ENCODE data around the gene AHSG.
"Not testable (repeated sequence)": the region's sequence is repeated elsewhere in the genome, so short reads cannot be mapped to it uniquely, and the experiment has no call there.

The AHSG gene

GRCh38 chr3:186617036-186617946, 4.4 kb downstream of the AHSG start:
- peak; percentile 72 to 73 for DNase-seq (ENCODE audit: low read depth in 1 of 2, low spot score in 1 of 2)

- no peak for DNase-seq (ENCODE audit: low read depth in 1 of 2, low spot score in 1 of 2)
Observed at GRCh38 chr3:186618318-186618938, 5.6 kb downstream of the AHSG start.

- DNase-seq (ENCODE audit: low read depth in 1 of 2, low spot score in 1 of 2), result no peak
Observed at GRCh38 chr3:186619787-186620212, 6.9 kb downstream of the AHSG start.

DNA sequence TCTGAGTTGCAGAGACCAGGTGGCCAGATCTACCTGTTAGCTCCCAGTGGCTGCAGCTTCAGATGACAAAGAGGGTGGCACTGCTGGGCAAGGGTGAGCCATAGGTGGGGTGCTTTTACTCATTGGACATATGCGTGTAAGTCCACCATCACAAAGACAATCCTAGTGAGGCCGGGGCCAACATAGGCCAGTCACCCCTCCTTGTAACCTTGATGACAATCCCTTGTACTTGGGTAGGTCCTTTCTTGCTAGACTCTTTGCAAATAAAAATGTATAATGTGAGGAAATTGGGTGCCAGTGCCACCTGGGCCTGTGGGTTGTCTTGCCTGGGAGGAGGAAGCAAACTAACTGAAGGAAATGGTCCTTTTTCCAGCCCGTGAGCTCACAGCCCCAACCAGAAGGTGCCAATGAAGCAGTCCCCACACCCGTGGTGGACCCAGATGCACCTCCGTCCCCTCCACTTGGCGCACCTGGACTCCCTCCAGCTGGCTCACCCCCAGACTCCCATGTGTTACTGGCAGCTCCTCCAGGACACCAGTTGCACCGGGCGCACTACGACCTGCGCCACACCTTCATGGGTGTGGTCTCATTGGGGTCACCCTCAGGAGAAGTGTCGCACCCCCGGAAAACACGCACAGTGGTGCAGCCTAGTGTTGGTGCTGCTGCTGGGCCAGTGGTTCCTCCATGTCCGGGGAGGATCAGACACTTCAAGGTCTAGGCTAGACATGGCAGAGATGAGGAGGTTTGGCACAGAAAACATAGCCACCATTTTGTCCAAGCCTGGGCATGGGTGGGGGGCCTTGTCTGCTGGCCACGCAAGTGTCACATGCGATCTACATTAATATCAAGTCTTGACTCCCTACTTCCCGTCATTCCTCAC, 7.6 kb downstream of the AHSG start:
- no peak for DNase-seq (ENCODE audit: low read depth in 1 of 2, low spot score in 1 of 2)

DNA sequence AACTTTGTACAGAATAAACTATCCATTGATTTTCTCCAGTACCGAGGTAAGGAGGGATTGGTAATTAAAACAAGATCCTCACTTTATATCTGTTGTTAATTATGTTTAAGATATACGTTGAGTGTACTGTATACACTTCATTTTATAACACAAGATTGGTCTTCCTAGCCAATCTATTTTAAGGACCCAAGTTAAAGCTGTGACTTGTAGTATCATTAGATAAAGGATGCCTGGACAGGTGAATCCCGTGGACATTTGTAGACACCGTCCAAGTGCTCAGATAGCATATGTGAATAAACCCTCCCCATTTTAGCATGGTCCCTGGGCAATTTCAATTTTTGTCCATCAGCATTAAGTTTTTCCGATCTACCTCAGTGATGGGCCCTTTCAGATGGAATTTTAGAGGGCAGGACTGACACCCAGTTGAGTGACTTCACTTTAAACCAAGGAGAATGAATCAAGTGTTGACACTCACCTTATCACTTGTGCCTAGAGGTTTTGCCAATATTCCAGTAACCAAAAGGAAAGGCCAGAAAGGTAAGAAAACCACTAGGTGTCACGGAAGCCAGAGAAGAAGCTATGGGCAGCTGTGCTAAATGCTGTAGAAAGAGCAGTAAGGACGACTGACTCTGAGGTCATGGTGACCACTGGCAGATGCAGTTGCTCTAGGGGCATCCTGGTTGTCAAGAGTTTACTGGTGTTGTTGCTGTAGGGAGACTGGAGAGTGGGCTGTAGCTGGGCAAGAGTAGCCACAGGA, 9.2 kb downstream of the AHSG start:
- no peak for DNase-seq (ENCODE audit: low read depth in 1 of 2, low spot score in 1 of 2)

DNA sequence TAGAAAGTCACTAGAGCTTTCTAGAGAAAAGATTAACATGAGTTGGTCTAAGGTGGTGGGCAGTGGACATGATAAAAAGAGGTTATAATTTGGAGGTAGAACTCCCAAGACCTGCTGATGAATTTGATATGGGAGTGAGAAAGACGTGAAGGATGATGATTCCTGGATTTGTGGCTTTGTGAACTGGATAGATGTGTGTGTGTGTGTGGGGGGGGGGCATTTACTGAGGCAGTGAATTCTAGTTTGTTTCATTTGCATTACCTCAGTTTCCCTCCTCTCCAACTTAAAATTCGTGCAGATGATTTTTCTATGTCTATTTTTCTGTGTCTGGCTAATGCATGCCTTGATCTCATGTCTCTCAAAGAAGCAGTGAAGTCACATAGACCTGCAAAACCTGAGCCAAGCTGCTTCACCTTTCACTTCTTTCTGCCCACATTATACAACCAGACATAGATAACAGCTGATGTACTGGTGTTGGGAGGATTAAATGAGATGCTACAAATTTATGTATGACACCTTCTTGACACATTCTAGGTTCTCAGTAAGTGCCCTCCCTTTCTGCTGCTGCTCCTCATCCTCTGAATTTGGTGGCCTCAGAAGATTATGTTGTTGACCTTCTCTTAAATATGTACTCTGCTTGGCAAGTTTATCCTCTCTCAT, 9.9 kb downstream of the AHSG start:
- DNase-seq (ENCODE audit: low read depth in 1 of 2, low spot score in 1 of 2), result no peak

- DNase-seq (ENCODE audit: low read depth in 1 of 2, low spot score in 1 of 2), result no peak
Observed at GRCh38 chr3:186624598-186624997, 11.7 kb downstream of the AHSG start.

DNA sequence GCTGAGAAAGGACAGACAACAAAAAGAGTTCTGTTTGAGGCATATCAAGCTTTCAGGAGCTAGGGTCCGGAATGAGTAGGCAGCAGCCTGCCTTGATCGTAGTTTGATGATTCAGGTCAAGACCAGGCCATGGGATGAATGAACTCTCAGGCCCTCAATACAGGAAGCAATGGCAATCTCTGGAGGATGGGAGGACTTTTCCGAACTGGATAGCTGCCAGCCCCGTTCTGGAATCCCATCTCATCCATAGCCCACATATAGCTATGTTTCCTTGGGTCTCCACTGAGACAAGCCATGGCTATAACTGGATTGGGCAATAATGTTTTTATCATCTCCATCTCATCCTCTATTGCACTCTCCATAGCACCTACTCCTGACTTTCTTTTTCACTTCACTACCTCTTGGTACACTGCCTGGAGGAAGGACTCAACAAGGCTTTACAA, 12.8 kb downstream of the AHSG start:
- no peak for DNase-seq (ENCODE audit: low read depth in 1 of 2, low spot score in 1 of 2)

- DNase-seq (ENCODE audit: low read depth in 1 of 2, low spot score in 1 of 2), result no peak
Observed at GRCh38 chr3:186626254-186626847, 13.5 kb downstream of the AHSG start.

DNA sequence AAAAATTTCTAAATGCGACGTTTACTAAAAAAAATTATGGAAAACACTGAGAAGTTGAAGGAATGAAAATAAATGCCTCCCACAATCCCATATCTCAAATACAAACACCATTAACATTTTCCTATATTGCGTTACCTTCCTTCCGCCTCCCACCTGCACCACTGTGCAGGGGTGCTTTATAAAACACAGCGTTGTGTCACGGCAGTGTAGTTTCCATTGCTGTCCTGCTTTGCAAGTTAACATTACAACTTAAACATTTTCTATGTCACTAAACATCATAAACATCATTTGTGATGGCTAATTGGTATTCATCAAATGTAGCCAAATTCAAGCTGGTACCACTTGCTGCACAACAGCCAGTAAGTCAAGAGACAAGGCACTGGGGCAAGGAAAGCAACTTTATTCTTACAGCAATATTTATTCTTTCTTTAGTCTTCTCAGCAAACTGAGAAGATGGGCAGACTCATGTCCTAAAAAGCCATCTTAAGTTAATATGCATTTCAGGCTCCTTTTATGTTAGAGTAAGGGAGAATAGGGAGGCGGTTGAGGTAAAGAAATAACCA, 15.1 kb downstream of the AHSG start:
- DNase-seq (ENCODE audit: low read depth in 1 of 2, low spot score in 1 of 2), result no peak

DNA sequence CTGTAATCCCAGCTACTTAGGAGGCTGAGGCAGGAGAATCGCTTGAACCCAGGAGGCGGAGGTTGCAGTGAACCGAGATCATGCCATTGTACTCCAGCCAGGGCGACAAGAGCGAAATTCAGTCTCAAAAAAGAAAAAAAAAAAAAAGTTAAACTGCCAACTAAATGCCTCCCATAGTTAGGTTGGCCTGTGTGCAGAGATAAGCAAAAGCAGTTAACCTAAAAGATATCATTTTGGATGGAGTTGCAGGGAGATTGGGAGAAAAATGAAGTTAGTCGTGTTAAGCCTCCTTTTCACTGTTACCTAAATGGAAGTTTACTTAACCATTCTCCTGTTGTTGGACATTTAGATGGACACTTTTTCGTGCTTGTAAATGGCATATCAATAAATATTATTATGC, 15.9 kb downstream of the AHSG start:
- no peak for DNase-seq (ENCODE audit: low read depth in 1 of 2, low spot score in 1 of 2)

- DNase-seq (ENCODE audit: low read depth in 1 of 2, low spot score in 1 of 2), result no peak
Observed at GRCh38 chr3:186630950-186631641, 18.2 kb downstream of the AHSG start.

- DNase-seq (ENCODE audit: low read depth in 1 of 2, low spot score in 1 of 2), result no peak
Observed at GRCh38 chr3:186633481-186633880, 20.6 kb downstream of the AHSG start.

DNA sequence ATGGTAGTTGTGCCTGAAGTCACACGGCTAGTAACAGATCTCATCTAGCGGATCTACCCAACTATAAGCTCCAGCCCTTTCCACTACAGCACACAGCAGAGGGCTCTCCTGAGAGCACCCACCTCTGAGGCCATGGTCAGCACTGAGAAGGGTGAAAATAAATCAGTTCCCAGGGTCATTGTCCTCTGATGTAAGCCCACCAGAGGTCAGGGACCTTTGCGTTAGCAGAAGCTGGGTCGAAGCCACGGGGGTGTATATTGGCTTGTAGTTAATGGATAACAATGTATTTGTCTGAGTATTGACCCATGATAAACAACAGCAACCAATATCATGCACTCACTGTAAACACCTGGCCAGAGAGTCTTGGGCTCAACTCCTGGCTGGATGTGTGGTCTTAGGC, 21.3 kb downstream of the AHSG start:
- DNase-seq (ENCODE audit: low read depth in 1 of 2, low spot score in 1 of 2), result not testable (repeated sequence)

DNA sequence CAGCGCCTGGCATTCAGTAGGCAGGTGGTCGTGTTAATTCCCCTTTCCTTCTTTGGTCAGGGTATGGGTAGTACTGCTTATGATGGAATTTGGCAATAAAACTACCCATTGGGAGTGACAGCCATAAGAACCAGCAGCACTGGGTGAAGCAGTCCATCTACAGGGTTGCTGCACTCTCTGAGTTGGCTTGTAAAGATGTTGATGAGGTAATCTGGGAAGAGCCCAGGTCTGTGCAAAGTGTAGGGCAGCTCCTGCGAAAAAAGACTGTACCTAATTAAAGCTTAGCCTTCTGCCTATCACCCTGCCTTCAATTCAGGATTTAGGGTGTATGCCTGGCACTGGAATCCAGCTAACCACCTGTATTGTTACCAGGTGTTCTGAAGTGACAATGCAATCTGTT, 22.7 kb downstream of the AHSG start:
- no peak for DNase-seq (ENCODE audit: low read depth in 1 of 2, low spot score in 1 of 2)

DNA sequence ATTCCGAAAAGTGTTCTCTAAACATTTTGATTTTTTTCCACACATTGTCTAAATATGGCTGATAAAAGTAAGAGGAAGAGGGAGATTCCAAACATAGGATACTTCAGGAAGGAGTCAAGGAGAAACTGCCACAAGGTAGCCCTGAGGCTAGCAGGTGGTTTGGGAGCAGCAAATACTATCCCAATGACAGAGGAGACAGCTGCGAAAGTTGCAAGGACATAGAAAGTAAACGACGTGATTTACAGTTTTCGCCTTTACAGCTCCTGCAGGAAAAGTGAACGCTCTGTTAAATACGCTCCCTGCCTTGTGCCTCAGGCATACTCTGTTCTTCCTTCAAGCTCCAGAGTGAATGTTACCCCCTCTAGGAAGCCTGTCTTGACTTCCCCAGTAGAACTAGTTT, 23.7 kb downstream of the AHSG start:
- DNase-seq (ENCODE audit: low read depth in 1 of 2, low spot score in 1 of 2), result no peak

DNA sequence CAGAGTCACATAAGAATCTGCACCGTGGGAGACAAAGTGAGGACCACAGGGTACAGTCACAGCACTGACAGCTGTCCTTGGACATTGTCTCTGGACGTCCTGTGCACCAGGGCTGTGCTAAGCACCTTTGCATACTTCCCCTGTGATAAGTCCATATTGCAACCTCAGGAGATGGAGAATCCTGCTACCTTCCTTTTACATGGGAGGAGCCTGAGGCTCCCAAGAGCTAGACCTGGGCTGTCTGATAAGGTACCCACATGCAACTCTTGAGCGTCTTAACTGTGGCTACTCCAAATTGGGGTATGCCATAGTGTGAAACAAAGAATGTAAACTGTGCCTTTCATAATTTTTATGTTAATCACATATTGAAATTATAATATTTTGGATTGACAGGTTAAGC, 24.8 kb downstream of the AHSG start:
- no peak for DNase-seq (ENCODE audit: low read depth in 1 of 2, low spot score in 1 of 2)

GRCh38 chr3:186638259-186638658, 25.4 kb downstream of the AHSG start:
- no peak for DNase-seq (ENCODE audit: low read depth in 1 of 2, low spot score in 1 of 2)
